ENCODE results near the gene SCFD1.

Gene SCFD1

DNA sequence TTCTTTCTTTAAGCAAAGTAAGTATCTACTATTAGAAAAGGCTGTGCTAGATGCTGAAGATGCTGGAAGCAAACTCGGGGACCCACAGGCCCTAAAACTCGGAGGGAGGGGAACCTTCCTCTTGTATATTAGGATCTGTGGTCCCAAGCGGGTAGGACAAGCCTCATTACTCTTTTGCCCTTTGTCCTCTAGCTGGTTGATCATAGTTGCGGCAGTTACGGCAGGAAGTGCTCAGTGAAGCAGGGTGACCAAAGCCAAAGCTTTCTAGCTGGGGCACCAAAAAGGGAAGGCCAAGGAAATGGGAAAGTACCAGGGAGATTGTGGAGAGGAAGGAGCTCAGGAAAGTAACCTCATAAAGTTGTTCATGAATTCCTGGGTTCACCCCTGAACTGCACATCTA is 76.3 kb downstream of the SCFD1 start:
- no peak for FAIRE-seq
- DNase-seq (ENCODE audit: insufficient read length, low spot score), result no peak
- TF ChIP-seq, protein P1, sequence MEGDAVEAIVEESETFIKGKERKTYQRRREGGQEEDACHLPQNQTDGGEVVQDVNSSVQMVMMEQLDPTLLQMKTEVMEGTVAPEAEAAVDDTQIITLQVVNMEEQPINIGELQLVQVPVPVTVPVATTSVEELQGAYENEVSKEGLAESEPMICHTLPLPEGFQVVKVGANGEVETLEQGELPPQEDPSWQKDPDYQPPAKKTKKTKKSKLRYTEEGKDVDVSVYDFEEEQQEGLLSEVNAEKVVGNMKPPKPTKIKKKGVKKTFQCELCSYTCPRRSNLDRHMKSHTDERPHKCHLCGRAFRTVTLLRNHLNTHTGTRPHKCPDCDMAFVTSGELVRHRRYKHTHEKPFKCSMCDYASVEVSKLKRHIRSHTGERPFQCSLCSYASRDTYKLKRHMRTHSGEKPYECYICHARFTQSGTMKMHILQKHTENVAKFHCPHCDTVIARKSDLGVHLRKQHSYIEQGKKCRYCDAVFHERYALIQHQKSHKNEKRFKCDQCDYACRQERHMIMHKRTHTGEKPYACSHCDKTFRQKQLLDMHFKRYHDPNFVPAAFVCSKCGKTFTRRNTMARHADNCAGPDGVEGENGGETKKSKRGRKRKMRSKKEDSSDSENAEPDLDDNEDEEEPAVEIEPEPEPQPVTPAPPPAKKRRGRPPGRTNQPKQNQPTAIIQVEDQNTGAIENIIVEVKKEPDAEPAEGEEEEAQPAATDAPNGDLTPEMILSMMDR (IDR thresholded peaks at IDR 0.05; ENCODE audit: insufficient read depth, missing control alignments), result no peak

DNA sequence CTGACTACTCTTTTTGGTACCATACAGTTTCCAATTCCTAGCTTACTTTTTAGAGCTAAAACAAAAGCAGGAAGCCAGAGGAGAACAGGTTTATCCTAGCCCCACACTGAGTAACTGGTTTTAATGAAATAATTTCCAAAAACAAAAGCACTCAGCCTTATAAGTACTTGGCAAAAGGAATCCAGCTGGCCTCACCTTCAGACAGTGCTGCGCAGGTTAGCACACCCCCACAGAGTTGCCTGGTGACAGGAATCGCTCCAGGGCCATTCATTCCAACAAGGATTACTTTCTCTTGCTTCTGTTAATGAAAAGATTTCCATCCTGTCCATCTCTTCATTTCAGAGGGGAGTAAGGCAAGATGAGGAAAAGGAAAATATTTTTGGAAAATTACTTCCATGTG is 84.6 kb downstream of the SCFD1 start:
- TF ChIP-seq, protein P1 (IDR thresholded peaks at IDR 0.05; ENCODE audit: insufficient read depth, missing control alignments), result no peak
- no peak for FAIRE-seq
- no peak for DNase-seq (ENCODE audit: insufficient read length, low spot score)

DNA sequence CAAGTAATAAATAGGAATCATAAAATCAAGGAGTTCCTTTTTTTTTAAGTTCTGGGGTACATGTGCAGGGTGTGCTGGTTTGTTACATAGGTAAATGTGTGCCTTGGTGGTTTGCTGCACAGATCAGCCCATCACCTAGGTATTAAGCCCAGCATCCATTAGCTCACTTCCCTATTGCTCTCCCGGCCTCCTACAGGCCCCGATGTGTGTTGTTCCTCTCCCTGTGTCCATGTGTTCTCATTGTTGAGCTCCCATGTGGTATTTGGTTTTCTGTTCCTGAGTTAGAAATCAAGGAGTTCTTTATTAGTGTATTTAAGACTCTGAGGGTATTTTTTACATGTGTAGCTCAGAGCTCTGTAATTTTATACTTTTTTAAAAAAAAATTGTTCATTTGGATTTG is 86.0 kb downstream of the SCFD1 start:
- no peak for DNase-seq (ENCODE audit: insufficient read length, low spot score)

DNA sequence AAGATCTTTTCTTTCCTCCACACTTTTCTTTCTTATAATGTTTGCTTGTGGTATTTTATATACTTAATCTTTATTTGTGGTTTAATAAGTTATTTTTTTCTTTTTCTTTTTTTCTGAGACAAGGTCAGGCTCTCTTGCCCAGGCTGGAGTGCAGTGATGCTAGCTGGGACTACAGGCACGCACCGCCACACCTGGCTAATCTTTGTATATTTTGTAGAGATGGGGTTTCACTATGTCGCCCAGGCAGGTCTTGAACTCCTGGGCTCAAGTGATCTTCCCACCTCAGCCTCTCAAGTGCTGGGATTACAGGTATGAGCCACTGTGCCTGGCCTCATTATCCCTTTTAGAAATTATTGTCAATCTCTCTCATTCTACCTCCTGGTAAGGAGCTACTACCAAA is 87.1 kb downstream of the SCFD1 start:
- DNase-seq (ENCODE audit: insufficient read length, low spot score), result no peak
- TF ChIP-seq, protein P1 (IDR thresholded peaks at IDR 0.05; ENCODE audit: insufficient read depth, missing control alignments), result no peak
- FAIRE-seq, result no peak

More for the DNA sequence above, 86.0 kb downstream of the SCFD1 start:
- no peak for FAIRE-seq
- TF ChIP-seq, protein P1 (IDR thresholded peaks at IDR 0.05; ENCODE audit: insufficient read depth, missing control alignments), result no peak

DNA sequence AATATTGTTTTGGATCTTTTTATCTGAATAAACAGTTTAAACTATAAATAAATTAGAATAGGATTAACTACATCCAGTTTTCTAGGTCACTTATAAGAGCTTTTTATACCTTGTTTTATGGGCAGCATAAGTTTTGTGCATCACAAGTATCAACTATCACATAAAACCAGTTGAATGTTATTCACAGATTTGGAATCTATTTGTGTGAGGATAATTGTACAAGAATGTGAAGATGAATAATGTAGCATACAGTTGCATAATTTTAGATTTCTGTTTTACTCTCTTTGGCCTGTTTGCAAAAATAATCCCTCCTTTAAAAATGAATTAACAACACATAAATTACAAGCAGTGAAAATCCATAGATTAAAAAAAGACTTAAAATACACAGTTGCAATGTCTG is 88.8 kb downstream of the SCFD1 start:
- DNase-seq (ENCODE audit: insufficient read length, low spot score) (no peak), FAIRE-seq (no peak)
- TF ChIP-seq, protein P1 (IDR thresholded peaks at IDR 0.05; ENCODE audit: insufficient read depth, missing control alignments), result no peak

DNA sequence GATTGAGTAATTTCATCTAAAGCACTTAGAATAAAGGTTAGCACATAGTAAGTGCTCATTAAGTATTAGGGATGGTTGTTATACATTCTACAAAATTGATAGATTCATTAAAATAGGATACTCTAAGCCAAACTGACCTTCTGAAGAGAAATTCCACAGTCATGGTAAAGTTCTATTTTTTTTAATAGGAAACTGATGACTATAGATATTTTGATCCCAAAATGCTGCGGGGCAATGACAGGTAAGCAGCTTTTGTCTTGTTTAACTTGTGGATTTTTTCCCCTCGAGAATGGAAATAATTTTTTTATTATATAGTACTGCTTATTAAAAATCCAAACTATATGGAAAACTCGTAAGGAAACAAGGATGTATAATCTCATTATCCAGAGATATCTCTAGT is 97.0 kb downstream of the SCFD1 start:
- no peak for FAIRE-seq
- no peak for DNase-seq (ENCODE audit: insufficient read length, low spot score)
- TF ChIP-seq, protein P1 (IDR thresholded peaks at IDR 0.05; ENCODE audit: insufficient read depth, missing control alignments), result no peak

DNA sequence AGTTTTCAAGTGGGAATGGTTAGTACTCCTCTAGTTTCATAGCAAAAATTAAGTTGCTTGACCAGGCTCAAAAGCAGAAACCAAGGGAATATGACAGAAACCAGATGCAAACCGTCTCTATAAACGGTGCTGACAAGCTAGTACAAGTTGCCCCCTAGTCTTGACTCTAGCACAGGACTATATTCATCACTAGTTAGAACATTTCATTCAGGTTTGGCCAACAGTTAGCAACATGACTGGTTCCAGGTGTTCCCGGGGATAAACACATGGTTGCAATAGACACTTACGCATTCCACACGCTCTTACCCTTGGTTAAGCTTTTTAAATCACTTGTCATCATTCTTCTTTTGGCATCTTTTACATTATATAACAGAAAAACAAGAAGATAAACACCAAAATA is 103.6 kb downstream of the SCFD1 start:
- FAIRE-seq (no peak), DNase-seq (ENCODE audit: insufficient read length, low spot score) (no peak)
- TF ChIP-seq, protein P1 (IDR thresholded peaks at IDR 0.05; ENCODE audit: insufficient read depth, missing control alignments), result no peak

Measured in D721Med (cell line).